ENCODE results near the gene MYBPC3. TPM values are rescaled to one million over a fixed set of nuclear protein-coding genes. Genes with fewer than 3 reads are reported as not detected.

Gene MYBPC3
- total and polyA plus RNA-seq, 10 of the 15 experiments (the other 5 are each of a cell fraction or from before 2014, with no cell fraction given) = 0.03 to 0.08 (median 0.03) TPM; not detected in 7

DNA sequence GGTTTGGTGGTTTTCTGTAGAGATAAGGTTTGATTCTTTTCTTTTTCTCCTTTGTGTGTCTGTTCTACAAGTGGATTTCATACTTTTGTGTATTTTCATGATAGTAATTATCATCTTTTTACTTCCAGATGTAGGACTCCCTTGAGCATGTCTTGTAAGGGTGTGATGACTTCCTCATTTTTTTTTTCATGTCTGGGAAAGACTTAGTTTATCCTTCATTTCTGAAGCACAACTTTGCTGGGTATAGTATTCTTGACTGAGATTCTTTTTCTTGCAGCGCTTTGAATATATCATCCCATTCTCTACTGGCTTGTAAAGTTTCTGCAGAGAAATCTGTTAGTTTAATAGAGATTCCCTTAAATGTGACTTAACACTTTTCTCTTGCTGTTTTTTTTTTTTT, 49.6 kb downstream of the MYBPC3 start:
- no peak overlapping the region for H3K4me2 ChIP-seq (ENCODE audit: control insufficient read depth, insufficient read depth)
- ChIA-PET SMC1A (ENCODE audit: uncharacterized antibody, unreplicated experiment) (no interaction called here), CTCF (interaction anchor here (0.8 kb wide), 1 partner anchor 18 kb away, joined by 3 read pairs; no protein-coding TSS in a partner anchor), RAD21 (ENCODE audit: unreplicated experiment) (no interaction called here), POLR2A (interaction anchor here (0.7 kb wide), 1 partner anchor 897 kb away, joined by 3 read pairs; no protein-coding TSS in a partner anchor)
- peaks cover 7 to 27% of the 10 kb centered on the region in 2 experiments for H3K36me3 ChIP-seq (ENCODE audit: control insufficient read depth in 2 of 2, insufficient read depth in 2 of 2, low read length in 1 of 2)
- H4K20me1 ChIP-seq (ENCODE audit: control insufficient read depth, insufficient read depth) = no peaks in the 10 kb centered on the region
- H3K9ac ChIP-seq (ENCODE audit: control insufficient read depth, insufficient read depth, low read length) = no peak overlapping the region
- TF ChIP-seq MTA2 (IDR thresholded peaks at IDR 0.05; ENCODE audit: low read depth) = no peak
- TF ChIP-seq MTA3 (IDR thresholded peaks at IDR 0.05; ENCODE audit: borderline replicate concordance, low read length) = no peak
- TF ChIP-seq PKNOX1 (IDR thresholded peaks at IDR 0.05) = no peak
- in situ Hi-C loops (cut with MboI) = no loop called here
- no peaks in the 10 kb centered on the region for H3K79me2 ChIP-seq (ENCODE audit: control insufficient read depth, insufficient read depth, low read length)
- intact Hi-C loops (cut with micrococcal nuclease; ENCODE audit: unreplicated experiment) = no loop called here
- no peaks in the 10 kb centered on the region for H3K27me3 ChIP-seq (replicated peaks in 1 of 2; ENCODE audit: control insufficient read depth in 2 of 2, insufficient read depth in 2 of 2, low read length in 1 of 2)
- no peak for ATAC-seq
- H3K27ac ChIP-seq (ENCODE audit: control insufficient read depth, insufficient read depth) = no peak overlapping the region
- WGBS (ENCODE audit: insufficient coverage, insufficient replicate concordance, low lambda C conversion rate, missing lambda C conversion rate) = 100% methylated on average over 1 of the region's 1 CpG
- DNase-seq (ENCODE audit: low read depth, low spot score) = no peak
- H3K4me3 ChIP-seq = no peak overlapping the region
- no peak for FAIRE-seq
- H3K9me3 ChIP-seq (replicated peaks; ENCODE audit: control insufficient read depth, insufficient read depth, low read length) = no peaks in the 10 kb centered on the region; the same call in none of the 3 replicates
- H3K4me1 ChIP-seq (ENCODE audit: control insufficient read depth, insufficient read depth, low read length) = no peaks in the 10 kb centered on the region
- H2AFZ ChIP-seq (ENCODE audit: control insufficient read depth, low read depth, low read length) = no peak overlapping the region
- no TSS peak for BruUV-seq (replicated peaks)

- H3K4me3 ChIP-seq = no peak overlapping the region
- no peaks in the 10 kb centered on the region for H3K4me1 ChIP-seq (ENCODE audit: control insufficient read depth, insufficient read depth, low read length)
- H4K20me1 ChIP-seq (ENCODE audit: control insufficient read depth, insufficient read depth) = no peaks in the 10 kb centered on the region
- DNase-seq (ENCODE audit: low read depth, low spot score) (no peak), FAIRE-seq (no peak), ATAC-seq (no peak)
- no peak overlapping the region for H2AFZ ChIP-seq (ENCODE audit: control insufficient read depth, low read depth, low read length)
- in situ Hi-C loops (cut with MboI) (no loop called here), intact Hi-C loops (cut with micrococcal nuclease; ENCODE audit: unreplicated experiment) (no loop called here)
- H3K79me2 ChIP-seq (ENCODE audit: control insufficient read depth, insufficient read depth, low read length) = no peaks in the 10 kb centered on the region
- H3K9me3 ChIP-seq (replicated peaks; ENCODE audit: control insufficient read depth, insufficient read depth, low read length) = no peaks in the 10 kb centered on the region; the same call in none of the 3 replicates
- H3K9ac ChIP-seq (ENCODE audit: control insufficient read depth, insufficient read depth, low read length) = no peak overlapping the region
- SMC1A ChIA-PET (ENCODE audit: uncharacterized antibody, unreplicated experiment) = interaction anchor here (1.1 kb wide), 1 partner anchor 22 kb away, joined by 3 read pairs; no protein-coding TSS in a partner anchor
- RAD21 ChIA-PET (ENCODE audit: unreplicated experiment) = no interaction called here
- no peak overlapping the region for H3K4me2 ChIP-seq (ENCODE audit: control insufficient read depth, insufficient read depth)
- CTCF ChIA-PET = interaction anchor here (1.2 kb wide), 1 partner anchor 137 kb away, joined by 3 read pairs; no protein-coding TSS in a partner anchor
- WGBS (ENCODE audit: insufficient coverage, insufficient replicate concordance, low lambda C conversion rate, missing lambda C conversion rate) = 96% methylated on average over 3 of the region's 3 CpGs
- BruUV-seq (replicated peaks) = no TSS peak
- no peak overlapping the region for H3K27ac ChIP-seq (ENCODE audit: control insufficient read depth, insufficient read depth)
- POLR2A ChIA-PET = no interaction called here
- no peaks in the 10 kb centered on the region for H3K27me3 ChIP-seq (replicated peaks in 1 of 2; ENCODE audit: control insufficient read depth in 2 of 2, insufficient read depth in 2 of 2, low read length in 1 of 2)
- H3K36me3 ChIP-seq (ENCODE audit: control insufficient read depth in 2 of 2, insufficient read depth in 2 of 2, low read length in 1 of 2) = peaks cover 0 to 20% of the 10 kb centered on the region in 2 experiments; a peak in 2 of 4 replicates
- TF ChIP-seq NFXL1 (IDR thresholded peaks at IDR 0.05; ENCODE audit: borderline replicate concordance) (no peak), ZBTB40 (IDR thresholded peaks at IDR 0.05; ENCODE audit: borderline replicate concordance) (no peak), CREM (IDR thresholded peaks at IDR 0.05; ENCODE audit: low read depth) (no peak), EZH2 (IDR thresholded peaks at IDR 0.05; ENCODE audit: borderline replicate concordance, control insufficient read depth, low read depth, low read length) (no peak), RUNX3 (IDR thresholded peaks at IDR 0.05; ENCODE audit: low read length) (no peak), MLLT1 (IDR thresholded peaks at IDR 0.05) (no peak), FOS (IDR thresholded peaks at IDR 0.05; ENCODE audit: borderline replicate concordance, extremely low read depth, insufficient read length) (no peak), POLR2AphosphoS2 (IDR thresholded peaks at IDR 0.05; ENCODE audit: low read depth, low read length) (no peak)
These were observed 53.4 kb downstream of the MYBPC3 start for GRCh38 chr11:47299078-47299477.

Data from GM12878 (cell line).